Measurements from ENCODE around the gene WASHC4.

Gene WASHC4
- total RNA-seq = 67.9 to 101 (median 78.2) reads per million in 3 donors

DNA sequence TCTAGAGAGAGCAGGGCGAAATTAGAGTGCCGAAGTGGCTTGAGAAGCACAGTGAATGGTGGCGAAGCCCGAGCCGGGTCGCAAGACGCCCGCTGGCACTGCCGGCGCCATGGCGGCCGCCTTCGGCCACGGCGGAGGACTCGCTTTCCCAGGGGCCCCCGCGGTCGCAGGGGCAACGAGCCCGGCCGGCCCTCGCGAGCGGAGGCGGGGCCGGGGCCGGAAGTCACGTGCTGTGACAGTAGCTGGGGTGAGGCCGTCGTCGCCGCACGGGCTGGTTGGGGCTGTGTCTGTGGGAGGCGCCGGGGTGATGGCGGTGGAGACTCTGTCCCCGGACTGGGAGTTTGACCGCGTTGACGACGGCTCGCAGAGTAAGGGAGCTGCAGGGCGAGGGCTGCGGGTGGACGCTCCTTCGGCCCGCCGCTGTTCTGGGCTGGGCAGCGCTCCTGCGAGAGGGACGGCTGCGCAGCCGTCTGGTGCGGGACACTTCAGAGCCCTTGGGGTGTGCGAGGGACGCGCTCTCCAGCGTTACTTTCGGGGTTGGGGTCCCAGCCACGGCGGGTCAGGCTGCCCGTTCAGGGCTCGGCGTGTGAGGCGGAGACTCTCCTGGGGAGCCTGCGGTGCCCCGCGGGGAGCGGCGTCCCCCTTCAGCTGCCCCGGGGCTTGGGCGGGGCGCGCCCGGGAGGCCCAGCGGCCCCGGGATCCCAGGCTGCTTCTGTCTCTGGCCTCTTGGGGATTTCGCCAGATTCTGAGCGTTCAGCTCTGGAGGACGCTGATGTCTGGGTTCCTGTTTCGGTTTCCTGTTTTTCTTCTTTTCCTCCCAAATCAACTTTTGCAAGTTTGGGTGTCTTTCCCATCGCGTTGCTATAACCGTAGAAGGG lies at the start of gene WASHC4:
Gene WASHC4, plus strand, starts transcription at position 238 of the 878 bp plus-strand sequence. Its CDS starts 70 bp downstream, at position 308.
- H3K27me3 ChIP-seq (replicated peaks; ENCODE audit: control insufficient read depth, insufficient read depth, low read length, poor library complexity, severe bottlenecking) = peaks cover 4% of the 10 kb centered on the region
- H3K4me3 ChIP-seq (ENCODE audit: insufficient read depth, low read depth, low read length, poor library complexity, severe bottlenecking) = peak within 1 kb of the TSS; percentile 89
- peaks cover 6% of the 10 kb centered on the region for H3K36me3 ChIP-seq (ENCODE audit: control insufficient read depth, insufficient read depth, low read length)
- DNase-seq = peak; percentile 86 to 90 (median 88)
- H3K9me3 ChIP-seq (ENCODE audit: control insufficient read depth, low read length) = no peaks in the 10 kb centered on the region
- H3K4me1 ChIP-seq (ENCODE audit: control insufficient read depth, insufficient read depth, low read length, poor library complexity, severe bottlenecking) = peaks cover 9% of the 10 kb centered on the region
- peak within 1 kb of the TSS; percentile 90 for H3K27ac ChIP-seq (ENCODE audit: insufficient read depth, low read length, poor library complexity, severe bottlenecking)

GRCh38 chr12:105060715-105061378 lies 46.7 kb upstream of the WASHC4 start:
- H3K36me3 ChIP-seq (ENCODE audit: control insufficient read depth, insufficient read depth, low read length) = no peaks in the 10 kb centered on the region
- no peaks in the 10 kb centered on the region for H3K27me3 ChIP-seq (replicated peaks; ENCODE audit: control insufficient read depth, insufficient read depth, low read length, poor library complexity, severe bottlenecking)
- H3K4me1 ChIP-seq (ENCODE audit: control insufficient read depth, insufficient read depth, low read length, poor library complexity, severe bottlenecking) = no peaks in the 10 kb centered on the region
- no peak overlapping the region for H3K27ac ChIP-seq (ENCODE audit: insufficient read depth, low read length, poor library complexity, severe bottlenecking)
- H3K9me3 ChIP-seq (ENCODE audit: control insufficient read depth, low read length) = no peaks in the 10 kb centered on the region
- H3K4me3 ChIP-seq (ENCODE audit: insufficient read depth, low read depth, low read length, poor library complexity, severe bottlenecking) = no peak overlapping the region
- DNase-seq = no peak

GRCh38 chr12:105064564-105065178 lies 42.9 kb upstream of the WASHC4 start:
- Histone ChIP-seq H3K27ac (ENCODE audit: insufficient read depth, low read length, poor library complexity, severe bottlenecking) (no peak overlapping the region), H3K36me3 (ENCODE audit: control insufficient read depth, insufficient read depth, low read length) (no peaks in the 10 kb centered on the region)
- no peak for DNase-seq

DNA sequence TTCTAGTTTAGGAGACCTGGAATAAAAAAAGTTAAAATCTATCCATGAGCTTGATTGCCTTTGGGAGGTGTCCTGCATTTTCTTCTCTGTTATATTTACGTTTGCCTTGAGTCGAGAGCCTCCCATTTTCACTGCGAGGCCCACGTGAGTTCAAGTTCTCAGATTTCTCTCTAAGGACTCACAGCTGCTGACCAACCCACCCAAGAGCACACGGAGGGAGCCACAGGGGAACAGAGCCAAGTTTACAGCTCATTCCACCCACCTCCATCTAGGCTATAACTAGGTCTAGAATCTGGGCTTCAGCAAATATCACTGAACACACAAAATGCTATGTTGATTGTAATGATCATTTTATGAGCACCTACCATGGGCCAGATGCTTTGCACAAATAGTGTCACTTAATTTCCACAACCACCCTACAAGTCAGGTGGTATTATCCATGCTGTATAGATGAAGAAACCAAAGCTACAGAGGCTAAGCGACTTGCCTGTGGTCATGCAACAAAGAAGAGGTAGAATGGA lies 40.0 kb upstream of the WASHC4 start:
- Histone ChIP-seq H3K9me3 (ENCODE audit: control insufficient read depth, low read length) (no peaks in the 10 kb centered on the region), H3K27ac (ENCODE audit: insufficient read depth, low read length, poor library complexity, severe bottlenecking) (no peak overlapping the region), H3K4me3 (ENCODE audit: insufficient read depth, low read depth, low read length, poor library complexity, severe bottlenecking) (no peak overlapping the region), H3K27me3 (replicated peaks; ENCODE audit: control insufficient read depth, insufficient read depth, low read length, poor library complexity, severe bottlenecking) (no peaks in the 10 kb centered on the region), H3K4me1 (ENCODE audit: control insufficient read depth, insufficient read depth, low read length, poor library complexity, severe bottlenecking) (no peaks in the 10 kb centered on the region), H3K36me3 (ENCODE audit: control insufficient read depth, insufficient read depth, low read length) (no peaks in the 10 kb centered on the region)
- DNase-seq = no peak

More at GRCh38 chr12:105064564-105065178, 42.9 kb upstream of the WASHC4 start:
- Histone ChIP-seq H3K4me3 (ENCODE audit: insufficient read depth, low read depth, low read length, poor library complexity, severe bottlenecking) (no peak overlapping the region), H3K9me3 (ENCODE audit: control insufficient read depth, low read length) (no peaks in the 10 kb centered on the region), H3K27me3 (replicated peaks; ENCODE audit: control insufficient read depth, insufficient read depth, low read length, poor library complexity, severe bottlenecking) (no peaks in the 10 kb centered on the region), H3K4me1 (ENCODE audit: control insufficient read depth, insufficient read depth, low read length, poor library complexity, severe bottlenecking) (no peaks in the 10 kb centered on the region)

- Histone ChIP-seq H3K4me3 (ENCODE audit: insufficient read depth, low read depth, low read length, poor library complexity, severe bottlenecking) (no peak overlapping the region), H3K36me3 (ENCODE audit: control insufficient read depth, insufficient read depth, low read length) (no peaks in the 10 kb centered on the region), H3K9me3 (ENCODE audit: control insufficient read depth, low read length) (no peaks in the 10 kb centered on the region), H3K27me3 (replicated peaks; ENCODE audit: control insufficient read depth, insufficient read depth, low read length, poor library complexity, severe bottlenecking) (no peaks in the 10 kb centered on the region), H3K4me1 (ENCODE audit: control insufficient read depth, insufficient read depth, low read length, poor library complexity, severe bottlenecking) (no peaks in the 10 kb centered on the region), H3K27ac (ENCODE audit: insufficient read depth, low read length, poor library complexity, severe bottlenecking) (no peak overlapping the region)
- no peak for DNase-seq
Observed at GRCh38 chr12:105069936-105070702, 37.4 kb upstream of the WASHC4 start.

- Histone ChIP-seq H3K27me3 (replicated peaks; ENCODE audit: control insufficient read depth, insufficient read depth, low read length, poor library complexity, severe bottlenecking) (no peaks in the 10 kb centered on the region), H3K36me3 (ENCODE audit: control insufficient read depth, insufficient read depth, low read length) (no peaks in the 10 kb centered on the region), H3K4me3 (ENCODE audit: insufficient read depth, low read depth, low read length, poor library complexity, severe bottlenecking) (no peak overlapping the region), H3K4me1 (ENCODE audit: control insufficient read depth, insufficient read depth, low read length, poor library complexity, severe bottlenecking) (no peaks in the 10 kb centered on the region), H3K9me3 (ENCODE audit: control insufficient read depth, low read length) (no peaks in the 10 kb centered on the region), H3K27ac (ENCODE audit: insufficient read depth, low read length, poor library complexity, severe bottlenecking) (no peak overlapping the region)
- DNase-seq = no peak
Observed at GRCh38 chr12:105071981-105072380, 35.5 kb upstream of the WASHC4 start.

DNA sequence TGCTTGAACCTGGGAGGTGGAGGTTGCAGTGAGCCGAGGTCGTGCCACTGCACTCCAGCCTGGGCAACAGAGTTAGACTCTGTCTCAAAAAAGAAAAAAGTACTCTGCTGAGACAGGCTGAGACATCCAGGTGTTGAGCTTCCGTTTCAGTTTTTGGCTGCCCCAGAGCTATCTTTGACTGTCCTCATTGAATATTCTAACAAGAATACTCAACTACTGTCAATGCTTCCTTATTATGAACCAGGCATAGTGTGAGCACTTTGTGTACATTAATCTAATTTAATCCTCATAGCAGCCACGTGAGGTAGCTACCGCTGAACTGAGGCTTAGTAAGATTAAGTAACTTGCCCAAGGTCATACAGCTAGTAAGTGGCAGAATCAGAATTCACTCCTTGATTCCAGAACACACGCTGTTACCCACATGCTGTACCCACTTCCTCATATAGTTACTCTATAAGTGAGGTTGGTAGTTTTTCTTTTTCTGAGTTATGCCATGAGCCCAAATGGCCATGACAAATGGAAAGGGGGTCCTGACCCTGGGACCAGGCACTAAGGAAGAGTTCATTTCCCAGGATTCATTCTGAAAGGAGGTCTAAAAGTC lies 34.5 kb upstream of the WASHC4 start:
- Histone ChIP-seq H3K36me3 (ENCODE audit: control insufficient read depth, insufficient read depth, low read length) (no peaks in the 10 kb centered on the region), H3K4me3 (ENCODE audit: insufficient read depth, low read depth, low read length, poor library complexity, severe bottlenecking) (no peak overlapping the region), H3K27ac (ENCODE audit: insufficient read depth, low read length, poor library complexity, severe bottlenecking) (no peak overlapping the region), H3K9me3 (ENCODE audit: control insufficient read depth, low read length) (no peaks in the 10 kb centered on the region), H3K4me1 (ENCODE audit: control insufficient read depth, insufficient read depth, low read length, poor library complexity, severe bottlenecking) (no peaks in the 10 kb centered on the region), H3K27me3 (replicated peaks; ENCODE audit: control insufficient read depth, insufficient read depth, low read length, poor library complexity, severe bottlenecking) (no peaks in the 10 kb centered on the region)
- DNase-seq = no peak

GRCh38 chr12:105076098-105076497 lies 31.4 kb upstream of the WASHC4 start:
- no peaks in the 10 kb centered on the region for H3K9me3 ChIP-seq (ENCODE audit: control insufficient read depth, low read length)
- no peaks in the 10 kb centered on the region for H3K4me1 ChIP-seq (ENCODE audit: control insufficient read depth, insufficient read depth, low read length, poor library complexity, severe bottlenecking)
- no peak overlapping the region for H3K4me3 ChIP-seq (ENCODE audit: insufficient read depth, low read depth, low read length, poor library complexity, severe bottlenecking)
- H3K27me3 ChIP-seq (replicated peaks; ENCODE audit: control insufficient read depth, insufficient read depth, low read length, poor library complexity, severe bottlenecking) = no peaks in the 10 kb centered on the region
- H3K36me3 ChIP-seq (ENCODE audit: control insufficient read depth, insufficient read depth, low read length) = no peaks in the 10 kb centered on the region
- DNase-seq = no peak
- no peak overlapping the region for H3K27ac ChIP-seq (ENCODE audit: insufficient read depth, low read length, poor library complexity, severe bottlenecking)

GRCh38 chr12:105076913-105077312 lies 30.6 kb upstream of the WASHC4 start:
- DNase-seq = no peak
- no peaks in the 10 kb centered on the region for H3K36me3 ChIP-seq (ENCODE audit: control insufficient read depth, insufficient read depth, low read length)
- H3K4me3 ChIP-seq (ENCODE audit: insufficient read depth, low read depth, low read length, poor library complexity, severe bottlenecking) = no peak overlapping the region
- H3K27me3 ChIP-seq (replicated peaks; ENCODE audit: control insufficient read depth, insufficient read depth, low read length, poor library complexity, severe bottlenecking) = no peaks in the 10 kb centered on the region
- H3K4me1 ChIP-seq (ENCODE audit: control insufficient read depth, insufficient read depth, low read length, poor library complexity, severe bottlenecking) = no peaks in the 10 kb centered on the region
- no peak overlapping the region for H3K27ac ChIP-seq (ENCODE audit: insufficient read depth, low read length, poor library complexity, severe bottlenecking)
- H3K9me3 ChIP-seq (ENCODE audit: control insufficient read depth, low read length) = no peaks in the 10 kb centered on the region
